HUDEP-2 (cell line): ENCODE data around the gene KXD1.

ENCODE experiments used
- DNase-seq, 76 experiments: peaks; one replicate each; lab custom pipeline; 2025; ENCODE audit not compliant: unreplicated experiment in 76 of 76; lab: John Stamatoyannopoulos, UW

KXD1 gene

DNA sequence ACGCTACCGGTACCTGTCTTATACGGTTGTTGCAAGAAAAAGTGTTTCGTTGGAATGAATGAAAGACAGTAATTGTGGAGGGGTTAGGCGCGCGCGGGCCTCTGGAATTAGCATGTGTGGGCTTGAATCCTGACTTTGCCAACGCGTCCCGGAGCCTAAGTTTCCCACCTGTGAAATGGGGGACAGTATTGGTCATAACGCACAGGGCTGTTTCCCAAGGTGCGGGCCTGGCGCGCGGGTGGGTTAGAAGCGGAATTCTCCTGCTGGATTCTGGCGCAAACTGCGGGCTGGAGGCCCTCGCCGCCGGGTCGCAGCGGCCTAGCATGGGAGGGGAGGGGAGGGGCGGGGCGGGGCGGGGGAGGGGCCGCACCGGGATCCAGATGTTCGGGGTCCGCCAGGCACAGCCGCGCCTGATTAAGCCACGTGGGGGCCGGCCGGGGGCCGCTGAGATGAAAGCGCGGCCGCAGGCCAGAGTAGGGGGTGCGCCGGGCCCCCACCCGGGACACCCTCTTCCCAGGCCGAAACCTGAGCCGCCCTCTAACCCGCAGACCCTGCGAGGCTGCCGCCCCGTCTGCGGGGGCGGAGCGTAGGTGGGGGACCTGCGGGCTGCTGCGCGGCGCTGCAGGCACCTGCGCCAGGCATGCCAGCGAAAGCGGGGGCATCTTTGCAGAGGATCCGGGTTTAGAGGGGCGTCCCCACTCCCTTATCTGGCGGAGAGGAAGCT, 53.8 kb downstream of the KXD1 start:
- DNase-seq: no peak

DNA sequence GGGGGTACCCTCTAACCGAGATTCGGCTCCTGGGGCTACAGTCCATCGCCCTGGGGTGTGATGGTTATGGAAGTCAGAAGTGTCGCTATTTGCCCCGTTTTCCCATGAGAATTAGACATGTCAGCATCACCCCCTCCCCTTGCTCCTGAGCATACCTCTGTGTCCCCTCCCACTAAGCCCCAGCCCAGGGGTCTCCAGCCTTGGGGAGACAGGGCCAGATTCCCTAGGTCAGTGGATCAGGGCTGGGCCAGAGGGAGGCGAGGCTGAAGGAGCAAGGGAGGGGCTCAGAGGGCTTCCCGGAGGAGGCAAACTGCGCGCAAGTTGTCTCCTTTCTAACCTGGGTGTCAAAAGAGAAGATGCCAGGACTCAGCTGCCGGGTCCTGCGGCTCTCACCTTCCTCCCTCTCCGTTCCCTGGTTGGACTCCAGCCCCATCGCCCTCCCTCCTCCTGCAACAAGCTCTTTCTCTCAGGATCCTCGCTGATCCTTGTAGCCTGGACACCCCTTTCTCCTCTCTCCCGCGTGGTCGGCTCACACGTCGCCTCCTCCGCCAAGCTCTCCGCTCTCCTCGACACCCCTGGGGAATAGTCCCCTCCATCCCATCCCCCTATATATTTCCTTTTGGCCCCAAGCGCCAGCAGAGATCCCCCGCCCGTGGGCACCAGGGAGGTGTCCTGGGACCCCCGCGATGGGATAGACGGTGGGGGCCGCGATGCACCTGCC, 54.5 kb downstream of the KXD1 start:
- DNase-seq: no peak

DNA sequence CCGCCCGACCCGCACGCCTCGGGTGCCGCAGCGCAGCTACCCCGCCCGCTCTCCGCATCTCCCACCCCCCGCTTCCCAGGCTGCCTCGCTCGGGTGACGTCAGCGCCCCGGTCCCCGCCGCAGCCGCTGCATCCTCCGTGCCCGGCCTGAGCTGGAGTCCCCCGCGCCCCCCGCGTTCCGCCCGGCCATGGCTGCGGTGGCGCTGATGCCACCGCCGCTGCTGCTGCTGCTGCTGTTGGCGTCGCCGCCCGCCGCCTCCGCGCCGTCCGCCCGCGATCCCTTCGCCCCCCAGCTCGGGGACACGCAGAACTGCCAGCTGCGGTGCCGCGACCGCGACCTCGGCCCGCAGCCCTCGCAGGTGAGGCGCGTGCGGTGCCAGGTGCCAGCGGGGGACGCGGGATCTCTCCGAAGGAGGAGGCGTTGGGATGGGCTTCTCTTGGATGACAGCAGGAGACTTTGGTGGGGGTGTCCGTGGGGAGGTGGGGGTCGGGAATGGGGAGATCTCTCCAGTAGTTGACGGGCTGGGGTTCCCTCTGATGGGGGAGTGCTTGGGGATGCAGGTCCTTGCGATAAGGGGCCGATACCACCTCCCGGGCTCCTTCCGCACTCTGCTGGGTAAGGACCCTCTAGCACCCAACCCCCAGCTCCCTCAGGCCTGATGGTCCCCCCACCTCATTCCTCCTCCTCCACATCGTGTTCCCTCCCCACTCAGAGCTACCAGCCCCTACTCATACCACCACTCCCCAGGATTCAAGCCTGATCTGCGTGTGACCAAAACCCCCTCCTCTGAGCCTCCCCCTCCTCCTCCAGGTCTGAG, 55.3 kb downstream of the KXD1 start, which contains the start of gene TMEM59L:
Gene TMEM59L, plus strand, starts transcription at position 99 of the 817 bp plus-strand sequence. Its CDS starts 89 bp downstream, at position 188.
- no peak for DNase-seq

DNA sequence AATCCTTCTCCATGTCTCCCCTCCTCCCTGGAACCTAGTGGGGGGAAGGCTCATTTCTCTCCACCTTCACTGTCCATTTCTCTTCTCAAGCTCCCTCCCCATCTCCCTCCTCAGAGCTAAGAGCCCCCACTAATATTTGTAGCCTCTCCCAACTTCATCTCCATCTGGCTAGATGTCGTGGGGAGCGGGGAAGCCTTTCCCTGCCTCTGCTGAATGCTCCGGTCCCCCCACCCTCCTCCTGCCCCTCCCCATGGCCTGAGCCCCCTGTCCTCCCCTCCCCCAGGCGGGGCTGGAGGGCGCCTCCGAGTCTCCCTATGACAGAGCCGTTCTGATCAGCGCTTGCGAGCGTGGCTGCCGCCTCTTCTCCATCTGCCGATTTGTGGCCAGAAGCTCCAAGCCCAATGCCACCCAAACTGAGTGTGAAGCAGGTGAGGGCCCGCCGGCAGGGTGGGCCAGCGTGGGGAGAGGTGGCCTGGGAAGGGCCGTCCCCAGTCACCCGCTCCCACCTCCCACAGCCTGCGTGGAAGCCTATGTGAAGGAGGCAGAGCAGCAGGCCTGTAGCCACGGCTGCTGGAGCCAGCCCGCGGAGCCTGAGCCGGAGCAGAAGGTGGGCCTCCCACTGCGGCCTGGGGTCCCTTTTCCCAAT, 56.0 kb downstream of the KXD1 start:
- no peak for DNase-seq

DNA sequence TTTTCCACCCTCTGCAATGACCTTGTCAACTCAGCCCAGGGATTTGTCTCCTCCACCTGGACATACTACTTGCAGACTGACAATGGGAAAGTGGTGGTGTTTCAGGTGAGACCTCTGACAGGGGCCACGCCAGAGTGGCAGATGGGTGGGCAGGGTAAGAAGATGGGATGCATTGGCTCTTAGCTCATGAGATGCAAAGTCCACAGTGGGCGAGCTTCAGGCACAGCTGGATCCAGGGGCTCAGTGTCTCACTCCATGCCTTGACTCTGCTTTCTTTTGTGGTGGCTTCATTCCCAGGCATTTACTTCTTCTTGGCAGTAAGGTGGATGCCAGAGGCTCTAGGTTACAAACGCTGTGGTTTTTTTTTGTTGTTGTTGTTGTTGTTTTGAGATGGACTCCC, 58.4 kb downstream of the KXD1 start:
- DNase-seq: no peak

DNA sequence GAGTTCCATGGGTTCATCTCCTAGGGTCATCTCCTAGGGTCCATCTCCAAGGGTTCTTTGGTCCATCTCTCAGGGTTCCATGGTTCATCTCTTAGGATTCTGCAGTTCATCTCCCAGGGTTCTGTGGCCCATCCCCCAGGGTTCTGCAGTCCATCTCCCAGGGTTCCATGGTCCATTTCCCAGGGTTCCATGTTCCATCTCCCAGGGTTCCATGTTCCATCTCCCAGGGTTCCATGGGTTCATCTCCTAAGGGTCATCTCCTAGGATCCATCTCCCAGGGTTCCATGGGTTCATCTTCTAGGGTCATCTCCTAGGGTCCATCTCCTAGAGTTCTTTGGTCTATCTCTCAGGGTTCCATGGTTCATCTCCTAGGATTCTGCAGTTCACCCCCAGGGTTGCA, 59.9 kb downstream of the KXD1 start:
- DNase-seq: no peak

DNA sequence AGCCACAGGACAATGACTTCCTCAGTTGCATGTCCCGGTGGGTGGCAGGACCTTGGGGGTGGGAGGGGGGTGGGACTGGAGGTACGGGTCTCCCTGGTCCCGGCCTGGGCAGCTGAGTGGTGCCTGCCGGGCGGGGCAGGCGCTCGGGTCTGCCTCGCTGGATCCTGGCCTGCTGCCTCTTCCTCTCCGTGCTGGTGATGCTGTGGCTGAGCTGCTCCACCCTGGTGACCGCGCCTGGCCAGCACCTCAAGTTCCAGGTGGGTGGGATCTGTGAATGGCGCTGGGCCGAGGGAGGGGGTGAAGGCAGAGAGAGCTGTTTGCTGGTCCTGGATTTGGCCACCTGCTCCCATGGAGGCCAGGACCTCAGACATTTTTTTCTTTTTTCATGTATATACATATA, 60.6 kb downstream of the KXD1 start:
- no peak for DNase-seq
